ENCODE data around the gene SLC9C2.
"Not testable (repeated sequence)": the region's sequence is repeated elsewhere in the genome, so short reads cannot be mapped to it uniquely, and the experiment has no call there.

The SLC9C2 gene

GRCh38 chr1:173580071-173580470, 22.8 kb downstream of the SLC9C2 start:
- DNase-seq (ENCODE audit: low read depth): no peak

DNA sequence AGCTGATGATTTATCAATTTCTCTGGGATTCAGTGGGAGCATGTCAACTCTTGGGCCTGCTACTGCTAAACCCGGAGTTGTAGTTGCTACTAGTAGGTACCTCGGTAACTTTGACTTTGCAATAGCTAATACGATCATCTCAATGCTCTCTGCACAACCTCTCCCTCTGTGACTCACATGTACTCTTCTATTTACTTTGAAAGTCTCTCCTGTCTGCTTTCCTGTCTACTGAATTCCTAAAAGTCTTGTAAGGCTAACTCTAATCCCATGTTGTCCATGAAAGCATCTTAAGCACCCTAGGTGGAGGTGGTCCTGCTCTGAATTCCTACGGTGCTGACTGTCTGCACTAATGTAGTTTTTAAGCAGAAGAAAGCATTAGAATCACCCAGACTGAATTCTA, 29.3 kb downstream of the SLC9C2 start:
- DNase-seq (ENCODE audit: low read depth): no peak

GRCh38 chr1:173572201-173572873, 30.5 kb downstream of the SLC9C2 start:
- DNase-seq (ENCODE audit: low read depth): no peak

- no peak for DNase-seq (ENCODE audit: low read depth)
These were observed 32.4 kb downstream of the SLC9C2 start for GRCh38 chr1:173570370-173571007.

- no peak for DNase-seq (ENCODE audit: low read depth)
These were observed 34.4 kb downstream of the SLC9C2 start for GRCh38 chr1:173568483-173568882.

DNA sequence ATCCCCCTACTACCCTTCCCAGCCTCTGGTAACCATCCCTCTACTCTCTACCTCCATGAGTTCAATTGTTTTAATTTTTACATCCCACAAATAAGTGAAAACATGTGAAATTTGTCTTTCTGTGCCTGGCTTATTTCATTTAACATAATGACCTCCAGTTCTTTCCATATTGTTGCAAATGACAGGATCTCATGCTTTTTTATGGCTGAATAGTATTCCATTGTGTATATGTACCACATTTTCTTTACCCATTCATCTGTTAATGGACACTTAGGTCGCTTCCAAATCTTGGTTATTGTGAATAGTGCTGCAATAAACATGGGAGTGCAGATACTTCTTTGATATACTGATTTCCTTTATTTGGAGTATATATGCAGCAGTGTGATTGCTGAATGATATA, 39.0 kb downstream of the SLC9C2 start:
- not testable (repeated sequence) for DNase-seq (ENCODE audit: low read depth)

- no peak for DNase-seq (ENCODE audit: low read depth)
These were observed 40.1 kb downstream of the SLC9C2 start for GRCh38 chr1:173562813-173563212.

- no peak for DNase-seq (ENCODE audit: low read depth)
These were observed 41.6 kb downstream of the SLC9C2 start for GRCh38 chr1:173561263-173561662.

- no peak for DNase-seq (ENCODE audit: low read depth)
These were observed 42.5 kb downstream of the SLC9C2 start for GRCh38 chr1:173560285-173560880.

DNA sequence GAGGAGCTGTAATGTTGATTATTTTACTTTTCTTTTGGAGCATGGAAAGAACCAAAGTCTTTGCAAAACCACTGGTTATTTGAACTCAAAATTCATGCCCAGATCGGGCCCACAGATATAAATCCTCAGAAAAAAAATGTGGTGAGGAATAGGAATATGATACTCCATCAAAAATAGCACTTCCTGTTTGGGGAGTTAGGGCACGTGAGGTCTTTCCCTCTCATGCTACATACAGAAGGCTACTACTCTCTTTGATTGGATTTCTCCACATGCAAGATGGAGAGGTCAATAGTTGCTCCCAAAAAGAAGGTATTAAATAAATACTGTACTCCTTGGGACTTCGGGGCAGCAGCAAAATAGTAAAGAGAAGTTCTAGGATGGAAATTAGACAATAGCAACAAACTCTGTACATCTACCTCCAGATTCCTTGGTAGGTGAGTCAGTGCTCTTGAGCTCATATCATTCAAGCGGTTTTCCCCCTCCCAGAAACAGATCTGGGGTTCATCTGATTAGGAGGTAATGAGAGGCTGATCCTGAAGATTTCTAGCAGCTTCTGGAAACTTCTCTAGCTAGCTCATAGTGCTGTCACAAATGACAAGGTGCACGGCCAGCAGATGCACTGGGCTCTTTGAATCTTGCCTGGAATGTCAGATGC, 47.1 kb downstream of the SLC9C2 start:
- DNase-seq (ENCODE audit: low read depth): no peak

DNA sequence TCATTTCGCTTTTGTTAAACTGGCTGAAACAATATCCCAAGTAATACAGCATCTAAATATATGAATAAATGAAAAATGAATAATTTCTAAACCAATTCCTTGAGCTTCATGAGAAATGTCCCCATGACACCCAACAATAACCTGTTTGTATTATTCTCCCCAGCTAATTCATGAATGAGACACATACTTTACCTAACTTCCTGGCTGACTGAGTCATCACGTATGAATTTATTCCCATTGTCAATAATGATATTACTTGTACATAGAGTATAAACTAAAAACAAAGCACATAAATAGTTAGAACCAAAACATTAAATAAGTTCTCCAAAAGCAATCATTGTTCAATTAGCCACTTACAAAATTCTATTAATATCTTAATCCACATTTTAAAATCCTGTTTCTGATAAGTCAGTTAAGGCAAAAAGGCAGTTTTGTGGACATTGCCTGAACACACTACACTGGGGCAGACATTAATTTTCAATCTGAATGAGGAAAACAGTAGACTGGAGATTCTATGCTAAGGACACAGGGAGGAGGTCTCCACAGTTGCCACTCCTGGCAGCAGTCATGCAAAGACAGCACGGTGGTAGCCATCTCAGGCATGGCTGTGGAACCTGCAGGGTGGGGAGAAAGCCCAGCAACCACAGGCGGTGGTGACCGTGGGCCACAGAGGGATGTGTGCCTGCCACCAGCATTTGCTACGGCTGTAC, 48.2 kb downstream of the SLC9C2 start:
- DNase-seq (ENCODE audit: low read depth): no peak

GRCh38 chr1:173554089-173554488, 48.8 kb downstream of the SLC9C2 start:
- no peak for DNase-seq (ENCODE audit: low read depth)

DNA sequence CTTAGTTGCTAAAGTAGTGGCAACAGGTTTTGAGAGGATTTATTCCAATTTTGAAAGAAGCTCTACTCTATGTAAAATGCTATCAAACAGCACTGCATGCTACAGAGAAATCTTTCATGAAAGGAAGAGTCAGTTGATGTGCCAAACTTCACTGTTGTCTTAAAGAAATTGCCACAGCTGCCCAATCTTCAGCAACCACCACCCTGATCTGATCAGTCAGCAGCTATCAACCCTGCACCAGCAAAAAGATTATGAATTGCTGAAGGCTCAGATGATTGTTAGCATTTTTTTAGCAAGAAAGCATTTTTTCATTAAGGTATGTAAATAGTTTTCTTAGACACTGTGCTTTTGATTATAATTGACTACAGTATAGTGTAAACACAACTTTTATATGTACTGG, 49.6 kb downstream of the SLC9C2 start:
- DNase-seq (ENCODE audit: low read depth): no peak

DNA sequence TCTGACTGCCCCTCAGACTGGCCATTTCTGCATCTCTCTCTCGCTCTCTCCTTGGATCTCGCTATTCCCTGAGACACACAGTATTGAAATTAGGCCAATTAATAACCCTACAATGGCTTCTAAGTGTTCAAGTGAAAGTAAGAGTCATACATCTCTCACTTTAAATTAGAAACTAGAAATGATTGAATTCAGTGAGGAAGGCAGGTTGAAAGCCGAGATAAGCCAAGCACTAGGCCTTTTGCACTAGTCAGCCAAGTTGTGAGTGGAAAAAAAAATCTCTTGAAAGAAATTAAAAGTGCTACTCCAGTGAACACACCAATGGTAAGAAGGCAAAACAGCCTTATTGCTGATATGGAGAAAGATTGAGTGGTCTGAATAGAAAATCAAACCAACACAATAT, 51.2 kb downstream of the SLC9C2 start:
- no peak for DNase-seq (ENCODE audit: low read depth)

DNA sequence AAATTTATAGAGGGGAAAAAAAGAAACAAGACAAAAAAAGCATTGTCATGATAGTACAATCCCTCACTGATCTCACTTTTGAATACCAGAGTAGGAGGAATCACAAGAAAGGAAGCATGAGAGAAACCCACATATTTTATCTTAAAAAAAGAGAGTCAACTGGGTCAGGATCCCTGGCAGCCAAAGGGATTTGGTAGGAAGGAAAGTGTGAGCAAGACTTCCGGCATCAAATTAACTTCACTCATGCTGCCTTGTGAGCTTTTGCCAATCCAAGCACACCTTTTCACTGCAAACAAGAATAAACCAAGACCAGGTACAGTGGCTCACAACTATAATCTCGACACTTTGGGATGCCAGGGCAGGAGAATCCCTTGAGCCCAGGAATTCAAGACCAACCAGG, 53.1 kb downstream of the SLC9C2 start:
- no peak for DNase-seq (ENCODE audit: low read depth)

DNA sequence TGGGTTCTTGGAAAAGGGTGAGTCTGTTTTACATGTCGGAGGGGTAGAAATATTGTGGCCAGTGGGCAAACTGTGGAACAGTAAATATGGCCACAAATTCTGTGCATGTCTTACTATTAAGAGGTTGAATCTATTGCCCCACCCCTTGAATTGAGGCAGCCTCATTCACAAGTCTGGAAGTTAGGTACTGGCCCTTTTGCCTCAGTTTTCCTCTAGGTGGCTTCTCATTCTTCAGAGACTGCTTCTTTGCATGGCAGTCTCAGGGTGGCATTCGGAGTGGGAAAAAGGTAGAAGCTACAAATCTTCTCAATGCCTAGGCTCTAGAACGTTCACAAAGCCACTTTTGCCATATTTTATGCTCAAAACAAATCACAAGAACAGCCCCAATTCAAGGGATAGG, 57.2 kb downstream of the SLC9C2 start:
- no peak for DNase-seq (ENCODE audit: low read depth)

DNA sequence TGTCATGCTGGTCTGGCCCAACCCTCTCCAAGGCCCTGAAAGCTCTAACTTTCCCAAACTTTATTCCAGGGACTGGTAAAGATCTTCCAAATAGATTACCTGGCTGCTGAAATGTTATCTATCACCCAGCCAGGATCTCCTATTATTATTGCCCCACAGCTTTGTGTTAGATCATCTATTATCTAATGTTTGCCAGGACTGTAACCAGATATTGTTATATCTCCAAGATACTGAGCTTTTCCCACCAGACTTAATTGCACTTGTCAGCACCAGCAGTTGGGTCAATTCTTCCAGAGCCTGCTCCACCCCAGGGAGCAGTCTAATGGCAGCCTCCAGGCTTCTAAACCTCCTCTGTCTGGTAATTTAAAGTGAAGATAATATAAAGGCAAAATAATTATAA, 66.6 kb downstream of the SLC9C2 start:
- no peak for DNase-seq (ENCODE audit: low read depth)

GRCh38 chr1:173532237-173532636, 70.6 kb downstream of the SLC9C2 start:
- no peak for DNase-seq (ENCODE audit: low read depth)

DNA sequence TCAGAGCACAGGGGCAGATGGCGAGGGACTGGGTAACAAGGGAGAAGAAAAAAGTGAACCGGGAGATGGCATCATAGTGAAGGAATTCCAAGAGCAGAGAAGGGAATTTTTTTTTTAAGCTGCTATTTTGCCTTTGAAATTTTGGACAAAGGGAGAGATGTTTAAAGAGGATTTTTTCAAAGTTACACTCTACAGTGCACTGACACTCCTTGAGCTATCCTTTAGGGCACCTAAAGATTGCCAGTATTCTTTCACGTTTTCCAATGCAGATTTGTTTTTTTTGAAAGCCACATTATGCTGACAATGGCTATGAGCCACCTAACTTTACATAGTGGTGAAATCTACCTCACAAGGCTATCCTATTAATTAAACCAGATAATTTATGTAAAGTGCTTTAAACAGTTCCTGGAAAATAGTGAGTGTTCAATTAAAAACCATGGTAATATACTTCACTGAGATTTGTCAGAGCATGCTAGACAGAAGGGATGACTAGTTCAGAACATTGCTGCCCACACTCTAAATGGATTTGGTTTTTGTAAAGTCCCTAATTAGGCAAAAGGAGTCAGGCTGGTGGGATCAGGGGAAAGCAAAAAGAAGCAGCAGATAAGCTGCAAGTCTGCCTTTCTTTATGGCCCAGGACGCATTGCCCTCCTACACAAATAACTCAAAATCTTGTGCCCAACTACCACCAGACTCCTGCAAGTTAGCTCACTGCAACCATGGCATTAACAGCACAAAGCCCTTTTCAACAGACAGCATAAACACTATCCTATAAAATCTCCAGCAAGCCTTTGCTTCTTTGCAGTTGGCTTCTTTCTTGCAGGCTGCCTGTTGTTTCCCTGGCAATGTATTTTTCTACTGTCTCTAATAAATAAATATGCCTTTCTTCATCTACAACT, 71.8 kb downstream of the SLC9C2 start:
- no peak for DNase-seq (ENCODE audit: low read depth)

DNA sequence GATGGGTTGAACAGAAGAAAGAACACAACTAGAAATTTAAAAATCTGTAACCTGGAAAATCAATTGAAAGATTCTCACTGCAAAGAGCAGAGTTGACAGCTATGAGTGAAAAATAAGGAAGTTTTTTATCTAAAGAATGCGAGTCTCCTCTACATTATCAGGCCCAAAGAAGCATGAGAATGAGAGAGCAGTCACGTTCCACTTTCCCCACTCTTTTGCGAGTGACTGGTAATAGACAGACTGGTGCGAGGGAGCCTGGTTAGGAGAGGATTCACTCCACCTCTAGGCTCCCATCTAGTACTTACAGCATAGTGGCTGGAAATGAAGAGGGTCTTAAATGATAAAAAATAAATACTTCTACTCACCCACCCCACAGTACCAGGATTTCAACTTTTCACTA, 73.8 kb downstream of the SLC9C2 start:
- no peak for DNase-seq (ENCODE audit: low read depth)

DNA sequence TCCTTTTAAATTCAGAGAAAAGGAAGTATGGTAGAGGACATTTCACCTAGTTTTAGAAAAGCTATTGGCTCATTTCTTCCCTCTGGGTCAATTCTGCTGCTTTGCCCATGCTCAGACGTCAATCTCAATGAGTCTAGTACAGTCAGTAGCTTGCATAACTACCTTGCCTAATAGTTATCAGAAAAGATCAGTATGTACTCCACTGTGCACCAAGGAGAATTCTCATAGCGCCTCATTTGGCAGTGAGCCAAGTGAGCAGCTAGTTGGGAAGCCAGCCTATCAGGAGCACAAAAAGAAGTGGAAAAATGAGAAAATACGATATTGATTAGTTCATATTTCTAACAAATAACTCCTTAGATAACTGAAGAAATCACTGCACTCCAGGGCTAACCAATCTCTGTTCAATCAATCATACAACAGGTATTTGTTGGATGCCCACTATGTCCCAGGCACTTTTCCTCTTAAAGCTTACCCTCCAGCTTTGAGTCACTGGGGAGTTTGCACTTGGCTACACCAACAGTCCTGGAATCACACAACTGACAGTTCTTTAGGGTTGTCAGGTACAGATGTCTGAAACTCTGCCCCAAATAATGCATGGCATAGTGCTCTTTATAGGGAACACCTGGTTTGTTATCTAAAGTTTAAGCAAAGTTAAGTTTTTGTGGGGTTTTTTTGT, 75.6 kb downstream of the SLC9C2 start:
- no peak for DNase-seq (ENCODE audit: low read depth)

All from GM04504 (cell line).